ENCODE measurements around the gene EDEM1. TPM values are rescaled to one million over a fixed set of nuclear protein-coding genes. Genes with fewer than 3 reads are reported as not detected.

Gene EDEM1
- total and polyA plus RNA-seq, 2 donors (not counting 1 experiment from before 2014, with no cell fraction given) = 58.3 to 167 TPM

- H3K79me2 ChIP-seq (ENCODE audit: control insufficient read depth, insufficient read depth, low read length) = no peaks in the 10 kb centered on the region
- no peak overlapping the region for H3K9ac ChIP-seq (ENCODE audit: low read length)
- H3K4me1 ChIP-seq (ENCODE audit: control insufficient read depth in 2 of 2, insufficient read depth in 2 of 2, low read length in 2 of 2) = peaks cover 5 to 6% of the 10 kb centered on the region in 2 donors
- Mint-ChIP-seq H3K4me3 (no peak overlapping the region), H3K4me1 (peaks cover 5% of the 10 kb centered on the region), H3K27me3 (no peaks in the 10 kb centered on the region), H3K9me3 (ENCODE audit: insufficient read depth) (no peaks in the 10 kb centered on the region), H3K27ac (no peak overlapping the region)
- no peak overlapping the region for H3K4me3 ChIP-seq (ENCODE audit: control extremely low read depth in 1 of 5, extremely low read depth in 1 of 5, insufficient read depth in 1 of 5, low read depth in 2 of 5, low read length in 4 of 5)
- H3K27ac ChIP-seq (ENCODE audit: low read length in 2 of 2) = no peak overlapping the region
- ChIA-PET CTCF (interaction anchor here (0.6 to 1.4 kb wide), 3 partner anchors 100 to 1566 kb away, joined by 3 to 4 read pairs (median 3); no protein-coding TSS in a partner anchor), POLR2A (no interaction called here)
- H3K36me3 ChIP-seq (replicated peaks in 1 of 2; ENCODE audit: control extremely low read depth in 1 of 2, control insufficient read depth in 1 of 2, extremely low read depth in 1 of 2, insufficient read depth in 2 of 2, low read length in 1 of 2) = no peaks in the 10 kb centered on the region
- ATAC-seq (ENCODE audit: low read depth) (no peak), DNase-seq (no peak)
- H4K20me1 ChIP-seq (ENCODE audit: control insufficient read depth, insufficient read depth, low read length, poor library complexity, severe bottlenecking) = no peaks in the 10 kb centered on the region
- H3K9me3 ChIP-seq (ENCODE audit: control extremely low read depth in 1 of 3, control insufficient read depth in 2 of 3, insufficient read depth in 1 of 3, low read length in 2 of 3) = no peaks in the 10 kb centered on the region
- H2AFZ ChIP-seq (ENCODE audit: insufficient read depth, low read depth, low read length, poor library complexity, severe bottlenecking) = no peak overlapping the region
- H3K27me3 ChIP-seq (replicated peaks in 1 of 4; ENCODE audit: control extremely low read depth in 1 of 4, control insufficient read depth in 3 of 4, insufficient read depth in 4 of 4, low read length in 3 of 4) = no peaks in the 10 kb centered on the region
- 74% methylated on average over 6 of the region's 6 CpGs for WGBS (ENCODE audit: insufficient coverage)
- intact Hi-C loops (cut with micrococcal nuclease) = no loop called here
- H3K4me2 ChIP-seq (replicated peaks; ENCODE audit: low read depth, low read length, poor library complexity, severe bottlenecking) = no peak overlapping the region
- TF ChIP-seq EZH2 (IDR thresholded peaks at IDR 0.05; ENCODE audit: borderline replicate concordance, insufficient read depth, low read depth, low read length, poor library complexity, severe bottlenecking) = no peak
- no peak for TF ChIP-seq CTCF (IDR thresholded peaks at IDR 0.05)
Observed at GRCh38 chr3:5232570-5232969, 45.1 kb downstream of the EDEM1 start.

GRCh38 chr3:5233026-5233425, 45.5 kb downstream of the EDEM1 start:
- 100% methylated on average over 1 of the region's 2 CpGs for WGBS (ENCODE audit: insufficient coverage)
- no peak overlapping the region for H2AFZ ChIP-seq (ENCODE audit: insufficient read depth, low read depth, low read length, poor library complexity, severe bottlenecking)
- Mint-ChIP-seq H3K27ac (no peak overlapping the region), H3K4me3 (no peak overlapping the region), H3K27me3 (no peaks in the 10 kb centered on the region), H3K9me3 (ENCODE audit: insufficient read depth) (no peaks in the 10 kb centered on the region), H3K4me1 (peaks cover 5% of the 10 kb centered on the region)
- H3K9me3 ChIP-seq (ENCODE audit: control extremely low read depth in 1 of 3, control insufficient read depth in 2 of 3, insufficient read depth in 1 of 3, low read length in 2 of 3) = no peaks in the 10 kb centered on the region
- H3K4me3 ChIP-seq (ENCODE audit: control extremely low read depth in 1 of 5, extremely low read depth in 1 of 5, insufficient read depth in 1 of 5, low read depth in 2 of 5, low read length in 4 of 5) = no peak overlapping the region
- H3K79me2 ChIP-seq (ENCODE audit: control insufficient read depth, insufficient read depth, low read length) = no peaks in the 10 kb centered on the region
- ATAC-seq (ENCODE audit: low read depth) (no peak), DNase-seq (no peak)
- ChIA-PET POLR2A (interaction anchor here (0.6 kb wide), 1 partner anchor 48 kb away, joined by 3 read pairs; no protein-coding TSS in a partner anchor), CTCF (interaction anchor here (0.6 to 1.4 kb wide), 3 partner anchors 36 to 448 kb away, joined by 3 to 4 read pairs (median 3); no protein-coding TSS in a partner anchor)
- H4K20me1 ChIP-seq (ENCODE audit: control insufficient read depth, insufficient read depth, low read length, poor library complexity, severe bottlenecking) = no peaks in the 10 kb centered on the region
- no peaks in the 10 kb centered on the region for H3K36me3 ChIP-seq (replicated peaks in 1 of 2; ENCODE audit: control extremely low read depth in 1 of 2, control insufficient read depth in 1 of 2, extremely low read depth in 1 of 2, insufficient read depth in 2 of 2, low read length in 1 of 2)
- H3K27me3 ChIP-seq (replicated peaks in 1 of 4; ENCODE audit: control extremely low read depth in 1 of 4, control insufficient read depth in 3 of 4, insufficient read depth in 4 of 4, low read length in 3 of 4) = no peaks in the 10 kb centered on the region
- no peak overlapping the region for H3K9ac ChIP-seq (ENCODE audit: low read length)
- intact Hi-C loops (cut with micrococcal nuclease) = no loop called here
- peaks cover 5 to 6% of the 10 kb centered on the region in 2 donors for H3K4me1 ChIP-seq (ENCODE audit: control insufficient read depth in 2 of 2, insufficient read depth in 2 of 2, low read length in 2 of 2)
- TF ChIP-seq CTCF (IDR thresholded peaks at IDR 0.05) (no peak), EZH2 (IDR thresholded peaks at IDR 0.05; ENCODE audit: borderline replicate concordance, insufficient read depth, low read depth, low read length, poor library complexity, severe bottlenecking) (no peak)
- H3K4me2 ChIP-seq (replicated peaks; ENCODE audit: low read depth, low read length, poor library complexity, severe bottlenecking) = no peak overlapping the region
- no peak overlapping the region for H3K27ac ChIP-seq (ENCODE audit: low read length in 2 of 2)

All from B cell (primary cell).